Measurements from ENCODE around the gene AOPEP. TPM values are rescaled to one million over a fixed set of nuclear protein-coding genes. Genes with fewer than 3 reads are reported as not detected.

AOPEP gene
- total RNA-seq, 4 donors from 2014 or later = 80.7 to 428 (median 126) TPM

- no peak for DNase-seq
- no peaks in the 10 kb centered on the region for H3K36me3 ChIP-seq
- H3K9me3 ChIP-seq = no peaks in the 10 kb centered on the region
- no peak for TF ChIP-seq POLR2A (IDR thresholded peaks at IDR 0.05)
- TF ChIP-seq CTCF (IDR thresholded peaks at IDR 0.05) = no peak
- no peaks in the 10 kb centered on the region for H3K4me1 ChIP-seq
- no peaks in the 10 kb centered on the region for H3K27me3 ChIP-seq
- no peak overlapping the region for H3K4me3 ChIP-seq
- intact Hi-C loops (cut with DNase I; ENCODE audit: low total_unique reads) = no loop called here
- no peak overlapping the region for H3K27ac ChIP-seq
These were observed 125.9 kb downstream of the AOPEP start for GRCh38 chr9:94852373-94852772.

GRCh38 chr9:94853887-94854286, 127.4 kb downstream of the AOPEP start:
- no peak overlapping the region for H3K4me3 ChIP-seq
- no peaks in the 10 kb centered on the region for H3K9me3 ChIP-seq
- no peaks in the 10 kb centered on the region for H3K36me3 ChIP-seq
- intact Hi-C loops (cut with DNase I; ENCODE audit: low total_unique reads) = no loop called here
- TF ChIP-seq CTCF (IDR thresholded peaks at IDR 0.05) (no peak), POLR2A (IDR thresholded peaks at IDR 0.05) (no peak)
- no peaks in the 10 kb centered on the region for H3K4me1 ChIP-seq
- no peak for DNase-seq
- no peaks in the 10 kb centered on the region for H3K27me3 ChIP-seq
- H3K27ac ChIP-seq = no peak overlapping the region

GRCh38 chr9:94855903-94856302, 129.4 kb downstream of the AOPEP start:
- H3K27ac ChIP-seq = no peak overlapping the region
- H3K4me1 ChIP-seq = no peaks in the 10 kb centered on the region
- intact Hi-C loops (cut with DNase I; ENCODE audit: low total_unique reads) = no loop called here
- no peak overlapping the region for H3K4me3 ChIP-seq
- no peaks in the 10 kb centered on the region for H3K9me3 ChIP-seq
- no peak for TF ChIP-seq POLR2A (IDR thresholded peaks at IDR 0.05)
- TF ChIP-seq CTCF (IDR thresholded peaks at IDR 0.05) = no peak
- DNase-seq = no peak
- no peaks in the 10 kb centered on the region for H3K27me3 ChIP-seq
- H3K36me3 ChIP-seq = no peaks in the 10 kb centered on the region

- intact Hi-C loops (cut with DNase I; ENCODE audit: low total_unique reads) = no loop called here
- Histone ChIP-seq H3K27ac (no peak overlapping the region), H3K4me1 (no peaks in the 10 kb centered on the region), H3K4me3 (no peak overlapping the region), H3K27me3 (no peaks in the 10 kb centered on the region), H3K9me3 (no peaks in the 10 kb centered on the region), H3K36me3 (no peaks in the 10 kb centered on the region)
- DNase-seq = no peak
- no peak for TF ChIP-seq POLR2A (IDR thresholded peaks at IDR 0.05)
- no peak for TF ChIP-seq CTCF (IDR thresholded peaks at IDR 0.05)
These were observed 131.3 kb downstream of the AOPEP start for GRCh38 chr9:94857791-94858190.

- no peak for TF ChIP-seq CTCF (IDR thresholded peaks at IDR 0.05)
- TF ChIP-seq POLR2A (IDR thresholded peaks at IDR 0.05) = no peak
- Histone ChIP-seq H3K4me1 (peaks cover 0 to 3% of the 10 kb centered on the region in 2 donors), H3K9me3 (no peaks in the 10 kb centered on the region), H3K27me3 (no peaks in the 10 kb centered on the region), H3K27ac (peak overlapping the region in 1 of 2 donors; percentile 80), H3K36me3 (no peaks in the 10 kb centered on the region), H3K4me3 (no peak overlapping the region)
- no peak for DNase-seq
- intact Hi-C loops (cut with DNase I; ENCODE audit: low total_unique reads) = no loop called here
These were observed 132.7 kb downstream of the AOPEP start for GRCh38 chr9:94859226-94859625.

Measured in uterus (tissue), 4 donors.